ENCODE results near the gene TXNDC16.

TXNDC16 gene

DNA sequence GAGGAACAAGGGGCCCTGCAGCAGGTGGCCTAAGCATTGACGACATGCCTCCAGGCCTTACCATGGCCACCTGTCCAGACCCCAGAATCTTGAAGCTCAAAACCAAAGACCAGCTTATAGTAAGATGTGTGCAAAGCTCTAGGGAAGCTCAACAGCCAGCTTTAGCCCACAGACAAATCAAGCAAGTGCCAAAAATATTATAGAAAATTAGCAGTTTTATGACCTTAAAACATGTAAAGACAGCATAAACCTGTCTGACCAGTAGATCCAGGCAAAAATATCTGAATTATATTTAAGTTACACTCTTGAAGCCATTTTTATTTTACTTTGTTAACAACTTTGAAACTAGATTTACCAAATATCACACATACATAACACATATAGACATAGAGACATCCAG is 90.6 kb downstream of the TXNDC16 start:
- Histone ChIP-seq H2AFZ (ENCODE audit: low read length) (no peak overlapping the region), H3K79me2 (ENCODE audit: low read length) (no peaks in the 10 kb centered on the region), H3K36me3 (replicated peaks; ENCODE audit: insufficient read depth, low read length) (no peaks in the 10 kb centered on the region), H3K4me1 (ENCODE audit: low read length) (no peaks in the 10 kb centered on the region), H3K4me3 (ENCODE audit: low read length) (no peak overlapping the region), H3K9me2 (replicated peaks; ENCODE audit: insufficient read depth, low read length) (no peaks in the 10 kb centered on the region), H3K27me3 (replicated peaks; ENCODE audit: insufficient read depth, low read length) (no peaks in the 10 kb centered on the region), H3K4me2 (ENCODE audit: low read depth, low read length) (no peak overlapping the region), H4K20me1 (ENCODE audit: insufficient read depth, low read length) (no peaks in the 10 kb centered on the region), H3K9ac (ENCODE audit: low read length) (no peak overlapping the region), H3K9me3 (replicated peaks; ENCODE audit: insufficient read depth, low read length) (no peaks in the 10 kb centered on the region), H3K27ac (ENCODE audit: low read length) (no peak overlapping the region), H3F3A (ENCODE audit: insufficient read depth, low read length) (no peaks in the 10 kb centered on the region)
- TF ChIP-seq CTCF (IDR thresholded peaks at IDR 0.05; ENCODE audit: low read length) = no peak
- TF ChIP-seq EZH2phosphoT487 (IDR thresholded peaks at IDR 0.05; ENCODE audit: low read length) = no peak
- TF ChIP-seq EZH2 (optimal IDR thresholded peaks at IDR 0.05; ENCODE audit: low read depth, low read length) = no peak
- no peak for DNase-seq

- H3K4me3 ChIP-seq (ENCODE audit: low read length) = no peak overlapping the region
- H3K27me3 ChIP-seq (replicated peaks; ENCODE audit: insufficient read depth, low read length) = no peaks in the 10 kb centered on the region
- TF ChIP-seq EZH2phosphoT487 (IDR thresholded peaks at IDR 0.05; ENCODE audit: low read length) = no peak
- TF ChIP-seq EZH2 (optimal IDR thresholded peaks at IDR 0.05; ENCODE audit: low read depth, low read length) = no peak
- TF ChIP-seq CTCF (IDR thresholded peaks at IDR 0.05; ENCODE audit: low read length) = no peak
- H3K9me2 ChIP-seq (replicated peaks; ENCODE audit: insufficient read depth, low read length) = no peaks in the 10 kb centered on the region
- no peak overlapping the region for H2AFZ ChIP-seq (ENCODE audit: low read length)
- H3K4me1 ChIP-seq (ENCODE audit: low read length) = no peaks in the 10 kb centered on the region
- DNase-seq = no peak
- no peaks in the 10 kb centered on the region for H3K36me3 ChIP-seq (replicated peaks; ENCODE audit: insufficient read depth, low read length)
- H3K27ac ChIP-seq (ENCODE audit: low read length) = no peak overlapping the region
- no peaks in the 10 kb centered on the region for H4K20me1 ChIP-seq (ENCODE audit: insufficient read depth, low read length)
- no peaks in the 10 kb centered on the region for H3K79me2 ChIP-seq (ENCODE audit: low read length)
- no peak overlapping the region for H3K4me2 ChIP-seq (ENCODE audit: low read depth, low read length)
- no peak overlapping the region for H3K9ac ChIP-seq (ENCODE audit: low read length)
- no peaks in the 10 kb centered on the region for H3F3A ChIP-seq (ENCODE audit: insufficient read depth, low read length)
- no peaks in the 10 kb centered on the region for H3K9me3 ChIP-seq (replicated peaks; ENCODE audit: insufficient read depth, low read length)
These were observed 93.6 kb downstream of the TXNDC16 start for GRCh38 chr14:52458721-52459085.

DNA sequence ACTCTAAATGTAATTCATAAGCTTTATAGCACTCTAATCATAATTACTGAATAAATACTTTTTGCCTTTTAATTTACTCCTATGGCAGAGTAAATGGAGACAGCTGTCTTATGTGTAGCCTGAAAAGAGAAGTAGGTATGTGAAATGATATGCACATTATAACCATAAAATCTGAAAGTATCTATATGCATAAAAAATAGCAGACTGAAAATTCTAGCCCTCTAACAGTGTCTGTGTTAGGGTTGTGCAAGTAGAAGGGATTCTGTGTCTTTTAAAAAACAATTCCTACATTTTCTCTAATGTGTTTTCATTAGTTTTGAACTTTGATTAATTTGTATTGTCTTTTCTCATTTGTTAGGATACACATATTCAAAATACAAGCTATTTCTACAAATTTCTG is 94.9 kb downstream of the TXNDC16 start:
- no peaks in the 10 kb centered on the region for H3K79me2 ChIP-seq (ENCODE audit: low read length)
- no peaks in the 10 kb centered on the region for H3K4me1 ChIP-seq (ENCODE audit: low read length)
- H3K9me3 ChIP-seq (replicated peaks; ENCODE audit: insufficient read depth, low read length) = no peaks in the 10 kb centered on the region
- H3K27ac ChIP-seq (ENCODE audit: low read length) = no peak overlapping the region
- no peaks in the 10 kb centered on the region for H3F3A ChIP-seq (ENCODE audit: insufficient read depth, low read length)
- no peak overlapping the region for H3K4me2 ChIP-seq (ENCODE audit: low read depth, low read length)
- TF ChIP-seq EZH2 (optimal IDR thresholded peaks at IDR 0.05; ENCODE audit: low read depth, low read length) (no peak), CTCF (IDR thresholded peaks at IDR 0.05; ENCODE audit: low read length) (no peak), EZH2phosphoT487 (IDR thresholded peaks at IDR 0.05; ENCODE audit: low read length) (no peak)
- no peaks in the 10 kb centered on the region for H3K36me3 ChIP-seq (replicated peaks; ENCODE audit: insufficient read depth, low read length)
- H3K27me3 ChIP-seq (replicated peaks; ENCODE audit: insufficient read depth, low read length) = no peaks in the 10 kb centered on the region
- no peak overlapping the region for H2AFZ ChIP-seq (ENCODE audit: low read length)
- H3K9ac ChIP-seq (ENCODE audit: low read length) = no peak overlapping the region
- no peaks in the 10 kb centered on the region for H3K9me2 ChIP-seq (replicated peaks; ENCODE audit: insufficient read depth, low read length)
- no peak for DNase-seq
- H3K4me3 ChIP-seq (ENCODE audit: low read length) = no peak overlapping the region
- H4K20me1 ChIP-seq (ENCODE audit: insufficient read depth, low read length) = no peaks in the 10 kb centered on the region
